Liver (tissue), 9 donors: Measurements from ENCODE around the gene BCAR1. TPM values are rescaled to one million over a fixed set of nuclear protein-coding genes. Genes with fewer than 3 reads are reported as not detected.

ENCODE experiments used
- DNase-seq: peaks from one replicate; pipeline ENCODE4 v3.0.0-alpha.2; 2017; ENCODE audit warnings: low spot score
- H3K27ac ChIP-seq, 2 donors: one replicate each; pipeline ENCODE4 v1.7.0; 2013; ENCODE audit warnings: inconsistent platforms in 2 of 2, low read length in 2 of 2, control low read depth in 1 of 2, low read depth in 1 of 2, mild to moderate bottlenecking in 1 of 2
- H3K27me3 ChIP-seq, 4 donors: one replicate each; pipeline versions ENCODE4 v1.6.1 to v1.7.0; 2013; ENCODE audit warnings: low read length in 3 of 4, inconsistent platforms in 1 of 4, mild to moderate bottlenecking in 1 of 4, moderate library complexity in 1 of 4; ENCODE audit not compliant: control insufficient read depth in 4 of 4, insufficient read depth in 4 of 4
- H3K36me3 ChIP-seq, 4 donors: one replicate each; pipeline versions ENCODE4 v1.6.1 to v1.7.0; 2013; ENCODE audit warnings: low read length in 3 of 4, mild to moderate bottlenecking in 3 of 4, low read depth in 1 of 4, moderate library complexity in 1 of 4; ENCODE audit not compliant: control insufficient read depth in 4 of 4, insufficient read depth in 3 of 4
- H3K4me1 ChIP-seq, 4 donors: one replicate each; pipeline versions ENCODE4 v1.6.1 to v1.7.0; 2013; ENCODE audit warnings: low read length in 3 of 4, mild to moderate bottlenecking in 3 of 4, moderate library complexity in 1 of 4; ENCODE audit not compliant: control insufficient read depth in 4 of 4, insufficient read depth in 4 of 4
- H3K4me3 ChIP-seq, 3 donors: one replicate each; pipeline versions ENCODE4 v1.6.1 to v1.7.0; 2013; ENCODE audit warnings: low read length in 3 of 3, control low read depth in 1 of 3, low read depth in 1 of 3, mild to moderate bottlenecking in 1 of 3
- H3K9ac ChIP-seq, 2 donors: one replicate each; pipeline ENCODE4 v1.7.0; 2013; ENCODE audit warnings: low read length in 2 of 2, mild to moderate bottlenecking in 2 of 2, moderate library complexity in 2 of 2, control low read depth in 1 of 2, low read depth in 1 of 2
- H3K9me3 ChIP-seq, 4 donors: one replicate each; pipeline versions ENCODE4 v1.6.1 to v1.7.0; 2013; ENCODE audit warnings: low read length in 3 of 4; ENCODE audit not compliant: control insufficient read depth in 4 of 4
- ATF3 ChIP-seq: IDR thresholded peaks from 2 replicates; pipeline ENCODE4 v1.6.1; 2016; ENCODE audit warnings: antibody characterized with exemption
- CTCF ChIP-seq: fragments of 150-350 bp; IDR thresholded peaks from 2 replicates; pipeline ENCODE4 v1.5.1; 2017; ENCODE audit warnings: improper control_type of control experiment, low read depth, low read length; ENCODE audit not compliant: missing input control
- EGR1 ChIP-seq, 2 donors: IDR thresholded peaks; 2 replicates each; pipeline ENCODE4 v1.6.1; 2016 to 2018; ENCODE audit warnings: antibody characterized with exemption in 2 of 2, low read depth in 2 of 2
- FOXA1 ChIP-seq: IDR thresholded peaks from 2 replicates; pipeline ENCODE4 v1.6.1; 2016; ENCODE audit warnings: antibody characterized with exemption
- FOXA2 ChIP-seq: IDR thresholded peaks from 2 replicates; pipeline ENCODE4 v1.6.1; 2016; ENCODE audit warnings: antibody characterized with exemption
- GABPA ChIP-seq, 2 donors: IDR thresholded peaks in 1 of 2; conservative IDR thresholded peaks in 1 of 2; 2 replicates each; pipeline ENCODE4 v1.6.1; 2016; ENCODE audit warnings: antibody characterized with exemption in 2 of 2, mild to moderate bottlenecking in 1 of 2, moderate library complexity in 1 of 2
- HNF4A ChIP-seq, 2 donors: conservative IDR thresholded peaks; 2 replicates each; pipeline ENCODE4 v1.6.1; 2016; ENCODE audit warnings: antibody characterized with exemption in 2 of 2, mild to moderate bottlenecking in 2 of 2
- HNF4G ChIP-seq: IDR thresholded peaks from 2 replicates; pipeline ENCODE4 v1.6.1; 2016; ENCODE audit warnings: antibody characterized with exemption
- JUND ChIP-seq, 2 donors: IDR thresholded peaks; 2 replicates each; pipeline ENCODE4 v1.6.1; 2016; ENCODE audit warnings: antibody characterized with exemption in 2 of 2
- MAX ChIP-seq: IDR thresholded peaks from 2 replicates; pipeline ENCODE4 v1.6.1; 2016; ENCODE audit warnings: antibody characterized with exemption
- NR2F2 ChIP-seq: IDR thresholded peaks from 2 replicates; pipeline ENCODE4 v1.6.1; 2016; ENCODE audit warnings: antibody characterized with exemption
- RAD21 ChIP-seq, 2 donors: IDR thresholded peaks; 2 replicates each; pipeline ENCODE4 v1.6.1; 2016; ENCODE audit warnings: antibody characterized with exemption in 2 of 2, mild to moderate bottlenecking in 2 of 2
- RXRA ChIP-seq, 2 donors: IDR thresholded peaks; 2 replicates each; pipeline ENCODE4 v1.6.1; 2017 to 2018; ENCODE audit warnings: antibody characterized with exemption in 2 of 2, mild to moderate bottlenecking in 1 of 2
- SP1 ChIP-seq: IDR thresholded peaks from 2 replicates; pipeline ENCODE4 v1.6.1; 2018; ENCODE audit warnings: antibody characterized with exemption, mild to moderate bottlenecking
- TAF1 ChIP-seq: conservative IDR thresholded peaks from 2 replicates; pipeline ENCODE4 v1.6.1; 2016; ENCODE audit warnings: antibody characterized with exemption, mild to moderate bottlenecking
- YY1 ChIP-seq: IDR thresholded peaks from 2 replicates; pipeline ENCODE4 v1.6.1; 2016; ENCODE audit warnings: antibody characterized with exemption, mild to moderate bottlenecking
- ZBTB33 ChIP-seq: IDR thresholded peaks from 2 replicates; pipeline ENCODE4 v1.6.1; 2016; ENCODE audit warnings: antibody characterized with exemption
- WGBS: extraction: QIAGEN DNeasy Blood & Tissue Kit; methylation state at CpG from one replicate; pipeline ENCODE4 v1.1.7; 2013; 5-methylcytosine and 5-hydroxymethylcytosine counted together
- polyA plus RNA-seq, 2 donors: library from polyadenylated mRNA; stranded (reverse) in 1 of 2; unstranded in 1 of 2; fragments of 200-250 nt in 1 of 2; fragments of >200 nt in 1 of 2; fragmentation: Nextera tagmentation in 1 of 2; extraction: Ambion mirVana in 1 of 2; gene quantifications; one replicate each; pipeline versions ENCODE4 v1.2.1 to v1.2.3, GENCODE V29; 2013 to 2015
- total RNA-seq, 2 donors: library from RNA; depleted of rRNA; stranded (reverse); fragments of >200 nt; gene quantifications; one replicate each; pipeline ENCODE4 v1.2.3, GENCODE V29; 2014
- TF ChIP-seq, protein P1 (sequence below): IDR thresholded peaks from 2 replicates; pipeline ENCODE4 v1.6.1; 2016; ENCODE audit warnings: antibody characterized with exemption, mild to moderate bottlenecking
- donor health status: healthy.
- donor health status: healthy.
- donor health status: healthy.
- donor health status: healthy.
- donor health status: healthy.

Gene BCAR1
- total and polyA plus RNA-seq, 4 donors = 10.1 to 32.2 (median 20.2) TPM

DNA sequence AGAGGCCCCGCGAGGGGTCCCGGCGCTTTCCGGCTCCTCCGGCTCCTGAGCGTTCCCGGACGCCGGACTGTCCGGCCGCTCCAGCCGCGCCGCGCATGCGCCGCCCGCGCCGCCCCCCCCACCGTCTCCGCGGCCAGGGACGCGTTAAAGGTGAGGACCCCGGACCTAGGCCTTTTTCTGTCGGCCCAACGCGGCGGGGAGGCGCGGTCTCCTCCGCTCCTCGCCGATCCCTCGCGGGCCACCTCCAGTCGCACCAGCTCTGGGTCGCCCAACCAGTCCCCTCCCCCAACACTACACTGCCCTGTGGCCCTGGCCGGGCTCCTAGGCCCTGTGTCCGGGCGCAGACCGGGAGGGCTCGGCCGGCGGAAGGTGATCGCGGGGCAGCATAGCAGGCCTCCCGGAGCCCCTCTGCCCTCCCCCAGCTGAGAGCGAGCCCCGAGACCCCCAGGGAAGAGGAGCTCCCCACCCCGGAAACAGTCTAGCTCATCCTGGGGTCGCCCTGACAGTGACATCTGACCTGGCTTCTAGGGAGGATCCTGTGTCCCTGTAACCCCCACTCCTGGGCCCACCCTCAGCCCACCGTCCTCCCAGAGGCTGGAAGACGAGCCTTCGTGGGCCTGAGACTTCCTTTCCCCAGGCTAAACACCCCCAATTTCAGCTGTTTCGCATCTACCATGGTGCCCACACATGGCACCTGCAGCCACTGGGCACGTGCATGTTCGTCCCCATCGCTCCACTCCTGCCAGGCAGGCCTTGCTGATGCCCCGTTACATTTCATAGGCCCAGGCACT, 14.7 kb upstream of the BCAR1 start:
- H3K36me3 ChIP-seq = no peaks in the 10 kb centered on the region
- DNase-seq = peak; percentile 72
- peaks cover 25 to 49% (median 41%) of the 10 kb centered on the region in 4 donors for H3K4me1 ChIP-seq
- peak overlapping the region; percentile 79 to 88 (median 86) for H3K4me3 ChIP-seq
- H3K27ac ChIP-seq = peak overlapping the region; percentile 88 to 97
- no peaks in the 10 kb centered on the region for H3K9me3 ChIP-seq
- H3K9ac ChIP-seq = peak overlapping the region; percentile 20 to 93
- no peaks in the 10 kb centered on the region for H3K27me3 ChIP-seq
- 10% methylated on average over 62 of the region's 62 CpGs for WGBS
- TF ChIP-seq ZBTB33 (no peak), RAD21 (IDR thresholded peaks at IDR 0.05) (peak in 1 of 2 donors; percentile 56), JUND (IDR thresholded peaks at IDR 0.05) (no peak)

GRCh38 chr16:75264999-75265910, 13.8 kb upstream of the BCAR1 start:
- no peak for DNase-seq
- peak overlapping the region; percentile 88 to 97 for H3K27ac ChIP-seq
- peaks cover 25 to 51% (median 42%) of the 10 kb centered on the region in 4 donors for H3K4me1 ChIP-seq
- TF ChIP-seq EGR1 (IDR thresholded peaks at IDR 0.05; ENCODE audit: low read depth in 2 of 2) = no peak
- no peak for TF ChIP-seq HNF4A (conservative IDR thresholded peaks at IDR 0.05)
- TF ChIP-seq CTCF = no peak
- no peak for TF ChIP-seq RXRA (IDR thresholded peaks at IDR 0.05)
- no peak for TF ChIP-seq NR2F2
- TF ChIP-seq HNF4G = no peak
- TF ChIP-seq MAX = no peak
- no peak for TF ChIP-seq YY1
- no peak for TF ChIP-seq GABPA (IDR thresholded peaks at IDR 0.05 in 1 of 2, conservative IDR thresholded peaks at IDR 0.05 in 1 of 2)
- TF ChIP-seq FOXA2 = no peak
- no peak for TF ChIP-seq FOXA1
- TF ChIP-seq, protein P1, sequence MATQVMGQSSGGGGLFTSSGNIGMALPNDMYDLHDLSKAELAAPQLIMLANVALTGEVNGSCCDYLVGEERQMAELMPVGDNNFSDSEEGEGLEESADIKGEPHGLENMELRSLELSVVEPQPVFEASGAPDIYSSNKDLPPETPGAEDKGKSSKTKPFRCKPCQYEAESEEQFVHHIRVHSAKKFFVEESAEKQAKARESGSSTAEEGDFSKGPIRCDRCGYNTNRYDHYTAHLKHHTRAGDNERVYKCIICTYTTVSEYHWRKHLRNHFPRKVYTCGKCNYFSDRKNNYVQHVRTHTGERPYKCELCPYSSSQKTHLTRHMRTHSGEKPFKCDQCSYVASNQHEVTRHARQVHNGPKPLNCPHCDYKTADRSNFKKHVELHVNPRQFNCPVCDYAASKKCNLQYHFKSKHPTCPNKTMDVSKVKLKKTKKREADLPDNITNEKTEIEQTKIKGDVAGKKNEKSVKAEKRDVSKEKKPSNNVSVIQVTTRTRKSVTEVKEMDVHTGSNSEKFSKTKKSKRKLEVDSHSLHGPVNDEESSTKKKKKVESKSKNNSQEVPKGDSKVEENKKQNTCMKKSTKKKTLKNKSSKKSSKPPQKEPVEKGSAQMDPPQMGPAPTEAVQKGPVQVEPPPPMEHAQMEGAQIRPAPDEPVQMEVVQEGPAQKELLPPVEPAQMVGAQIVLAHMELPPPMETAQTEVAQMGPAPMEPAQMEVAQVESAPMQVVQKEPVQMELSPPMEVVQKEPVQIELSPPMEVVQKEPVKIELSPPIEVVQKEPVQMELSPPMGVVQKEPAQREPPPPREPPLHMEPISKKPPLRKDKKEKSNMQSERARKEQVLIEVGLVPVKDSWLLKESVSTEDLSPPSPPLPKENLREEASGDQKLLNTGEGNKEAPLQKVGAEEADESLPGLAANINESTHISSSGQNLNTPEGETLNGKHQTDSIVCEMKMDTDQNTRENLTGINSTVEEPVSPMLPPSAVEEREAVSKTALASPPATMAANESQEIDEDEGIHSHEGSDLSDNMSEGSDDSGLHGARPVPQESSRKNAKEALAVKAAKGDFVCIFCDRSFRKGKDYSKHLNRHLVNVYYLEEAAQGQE = no peak
- TF ChIP-seq TAF1 = no peak
- no peak for TF ChIP-seq ATF3
- TF ChIP-seq ZBTB33 = no peak
- no peak for TF ChIP-seq RAD21 (IDR thresholded peaks at IDR 0.05)
- no peak for TF ChIP-seq SP1
- TF ChIP-seq JUND (IDR thresholded peaks at IDR 0.05) = no peak
- no peaks in the 10 kb centered on the region for H3K36me3 ChIP-seq
- H3K4me3 ChIP-seq = peak overlapping the region; percentile 79 to 88 (median 86)
- WGBS = 2% methylated on average over 74 of the region's 74 CpGs
- H3K9me3 ChIP-seq = no peaks in the 10 kb centered on the region
- no peaks in the 10 kb centered on the region for H3K27me3 ChIP-seq
- peak overlapping the region; percentile 77 to 93 for H3K9ac ChIP-seq
